Measurements from ENCODE around the gene MYBPH.

The MYBPH gene

DNA sequence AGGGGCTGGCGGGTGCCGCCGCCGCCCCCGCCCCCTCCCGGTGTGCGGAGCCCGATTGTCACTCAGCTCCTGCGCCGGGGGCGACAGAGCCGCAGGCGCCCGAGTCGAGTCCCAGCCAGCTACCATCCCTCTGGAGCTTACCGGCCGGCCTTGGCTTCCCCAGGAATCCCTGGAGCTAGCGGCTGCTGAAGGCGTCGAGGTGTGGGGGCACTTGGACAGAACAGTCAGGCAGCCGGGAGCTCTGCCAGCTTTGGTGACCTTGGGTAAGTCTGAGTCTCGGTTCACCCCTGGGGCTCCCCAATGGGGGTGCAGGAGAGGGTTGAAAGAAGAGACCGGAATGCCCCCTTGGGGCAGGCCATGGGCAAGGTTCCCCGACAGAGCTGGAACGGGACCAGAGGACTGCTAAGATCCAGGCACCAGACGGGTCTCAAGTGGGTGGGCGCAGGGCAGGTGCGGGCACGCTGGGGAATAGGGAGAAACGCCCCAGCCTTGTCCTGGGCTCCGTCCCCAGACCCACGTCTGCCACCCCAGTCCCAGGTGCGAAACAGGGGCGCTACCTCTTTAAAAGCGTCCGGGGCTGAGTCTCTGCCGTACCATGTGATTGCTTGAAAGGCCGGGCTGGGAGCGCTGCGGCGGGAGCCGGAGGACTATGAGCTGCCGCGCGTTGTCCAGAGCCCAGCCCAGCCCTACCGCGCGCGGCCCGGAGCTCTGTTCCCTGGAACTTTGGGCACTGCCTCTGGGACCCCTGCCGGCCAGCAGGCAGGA, 47.8 kb downstream of the MYBPH start, which contains the start of gene ADORA1:
Gene ADORA1 (plus strand): TSS at position 61 of the 765 bp plus-strand sequence. CDS start 1,116 bp downstream, outside the sequence.
- DNase-seq = peak; percentile 24

- DNase-seq = peak; percentile 9
Measured at GRCh38 chr1:203126866-203127665, 48.6 kb downstream of the MYBPH start.

DNA sequence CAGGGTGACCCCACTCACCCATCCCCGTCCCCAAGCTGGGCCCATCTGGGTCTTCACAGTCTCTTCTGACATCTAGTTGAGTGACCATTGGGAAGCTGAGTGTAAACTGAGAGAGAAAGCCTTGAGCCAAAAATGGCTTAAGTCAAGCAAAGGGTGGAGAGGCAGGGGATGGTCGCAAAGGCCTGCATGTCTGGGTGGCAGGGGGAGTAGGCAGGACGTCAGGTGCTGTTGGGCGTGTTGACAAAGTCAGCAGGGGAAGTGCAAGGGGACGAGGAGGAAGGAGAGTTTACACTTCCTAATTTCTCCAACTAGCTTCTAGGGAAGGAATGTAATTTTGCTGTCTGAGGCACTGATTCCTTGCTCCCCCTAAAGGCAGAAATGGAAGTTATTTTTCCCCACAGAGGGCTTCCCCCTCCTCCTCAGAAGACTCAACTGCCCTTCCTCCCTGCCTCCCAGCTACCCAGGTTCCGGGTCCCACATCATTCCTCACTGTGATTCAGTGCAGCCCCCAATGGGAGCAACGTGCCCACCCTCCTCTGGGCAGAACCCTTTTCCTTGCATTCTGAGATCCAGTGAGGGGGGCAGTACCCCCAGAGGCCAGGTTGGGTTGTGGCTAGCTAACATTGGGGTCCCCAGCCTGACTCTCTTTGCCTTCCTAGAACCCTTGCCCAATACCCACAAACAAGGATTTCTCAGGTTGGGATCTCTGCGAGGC, 49.3 kb downstream of the MYBPH start:
- peak; percentile 14 for DNase-seq

DNA sequence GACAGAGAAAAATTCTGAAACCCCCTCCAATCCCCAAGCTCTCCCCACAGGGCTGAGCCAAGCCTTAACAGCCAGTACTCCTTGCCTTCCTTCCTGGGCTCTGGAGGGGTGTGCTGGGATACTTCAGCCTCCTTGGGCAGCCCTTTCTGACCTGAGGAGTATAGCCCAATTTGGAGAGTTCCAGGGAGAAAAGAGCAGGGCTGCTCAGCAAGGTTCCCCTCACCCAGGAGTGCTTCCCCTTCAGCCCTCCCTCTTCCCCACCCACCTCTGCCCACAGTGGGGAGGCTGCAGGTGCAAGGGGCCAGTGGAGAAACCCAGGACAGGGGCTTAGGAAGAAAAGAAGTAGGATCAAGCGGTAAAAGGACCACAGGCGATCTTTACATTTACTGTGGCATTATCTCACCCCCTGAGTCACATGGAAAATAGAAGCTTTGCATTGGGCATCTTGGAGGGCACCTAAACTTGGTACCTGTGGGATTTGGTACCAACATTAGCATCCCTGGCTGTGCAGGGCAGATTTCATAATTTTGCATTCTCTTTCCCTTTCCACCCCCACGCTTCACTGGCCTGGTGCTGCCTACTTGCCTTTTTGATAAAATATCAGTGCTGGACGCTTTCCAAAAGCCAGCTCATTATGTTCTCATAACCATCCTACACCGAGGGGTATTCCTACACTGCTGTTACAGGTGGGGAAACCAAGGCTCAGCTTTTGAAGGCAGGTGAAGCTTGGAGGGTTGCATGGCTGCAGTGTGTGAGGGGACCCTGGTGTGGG, 50.9 kb downstream of the MYBPH start:
- no peak for DNase-seq

DNA sequence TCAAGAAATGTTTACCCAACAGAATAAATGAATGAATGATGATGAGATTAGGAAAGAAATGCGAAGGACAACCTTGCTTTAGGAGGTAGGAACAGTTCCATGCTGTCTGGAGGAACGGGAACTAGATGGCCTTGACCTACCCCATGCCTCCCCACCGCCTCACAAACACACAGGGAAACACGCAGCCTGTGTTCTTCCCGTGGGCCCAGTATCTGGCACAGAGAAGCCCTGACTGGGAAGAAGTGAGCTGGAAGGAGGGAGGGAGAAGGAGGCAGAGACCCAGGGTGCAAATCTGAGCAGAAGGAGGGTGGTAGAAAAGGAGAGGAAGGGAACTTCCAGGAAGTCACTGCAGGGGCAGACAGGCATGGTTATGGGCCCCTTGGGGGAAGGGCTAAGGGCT, 51.6 kb downstream of the MYBPH start:
- DNase-seq = peak; percentile 5

DNA sequence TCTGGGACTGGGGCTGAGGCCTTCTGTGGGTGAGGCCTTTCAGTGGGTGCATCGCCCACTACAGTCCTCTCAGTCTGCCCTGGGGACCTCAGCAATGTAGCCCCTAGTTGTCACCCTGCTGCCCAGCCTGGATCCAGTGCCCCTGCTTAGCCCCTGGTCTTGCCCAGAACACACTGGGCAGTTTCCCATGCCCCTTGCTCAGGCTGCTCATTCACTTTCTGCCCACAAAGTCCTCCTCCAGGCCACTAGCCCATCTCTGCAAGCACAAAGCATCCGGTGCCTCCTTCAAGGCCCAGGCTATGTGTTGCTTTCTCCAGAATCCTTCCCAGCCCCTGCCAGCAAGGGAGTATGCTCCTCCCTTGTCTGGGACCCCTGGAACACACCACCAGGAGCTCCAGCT, 53.5 kb downstream of the MYBPH start:
- no peak for DNase-seq

DNA sequence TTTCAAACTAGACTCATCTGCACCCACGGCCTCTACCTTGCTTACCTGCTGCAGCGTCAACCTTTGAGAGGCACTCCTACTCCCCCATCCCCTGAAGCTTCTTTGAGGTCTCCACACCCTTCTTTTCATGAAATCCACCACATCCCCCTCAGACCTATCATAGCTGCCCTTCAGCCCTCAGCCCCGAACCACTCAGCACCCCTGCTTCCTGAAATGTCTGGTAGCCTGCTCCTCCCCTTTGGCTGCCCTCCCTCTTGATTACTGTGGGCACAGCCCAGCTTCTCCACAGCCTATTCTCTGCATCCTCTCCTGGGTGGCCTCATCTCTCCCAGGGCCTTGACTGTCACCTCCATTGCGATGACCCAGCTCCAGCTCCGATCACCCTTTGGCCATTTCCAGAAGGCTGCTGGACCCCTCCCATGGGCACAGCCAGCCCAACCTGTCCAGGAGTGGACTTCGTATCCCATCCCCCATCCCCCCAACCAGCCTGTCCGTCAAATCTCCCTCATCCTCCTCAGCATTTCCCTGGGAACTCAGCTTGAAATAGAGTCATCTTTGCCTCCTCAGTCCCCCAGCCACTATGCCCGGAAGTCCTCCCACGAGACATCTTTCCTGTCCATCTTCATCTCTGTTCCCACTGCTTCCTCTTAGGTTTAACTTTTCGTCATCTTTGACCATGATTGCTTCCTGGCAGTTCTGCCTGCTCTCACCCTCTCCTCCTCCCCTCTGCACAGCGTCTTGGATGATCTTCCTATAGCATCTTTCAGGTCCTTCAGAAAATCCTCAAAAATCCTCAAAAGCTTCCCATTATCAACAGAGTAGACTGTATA, 54.2 kb downstream of the MYBPH start:
- DNase-seq = no peak

- DNase-seq = no peak
Measured at GRCh38 chr1:203120325-203121153, 55.1 kb downstream of the MYBPH start.

Measured in stimulated activated CD8-positive, alpha-beta memory T cell treated with anti-CD3 and anti-CD28 coated beads, Interleukin-4, amount 100 ng/mL, for 48 hours (primary cell).